ENCODE data around the gene SBF1.
"Not testable (repeated sequence)": the region's sequence is repeated elsewhere in the genome, so short reads cannot be mapped to it uniquely, and the experiment has no call there.

The SBF1 gene

DNA sequence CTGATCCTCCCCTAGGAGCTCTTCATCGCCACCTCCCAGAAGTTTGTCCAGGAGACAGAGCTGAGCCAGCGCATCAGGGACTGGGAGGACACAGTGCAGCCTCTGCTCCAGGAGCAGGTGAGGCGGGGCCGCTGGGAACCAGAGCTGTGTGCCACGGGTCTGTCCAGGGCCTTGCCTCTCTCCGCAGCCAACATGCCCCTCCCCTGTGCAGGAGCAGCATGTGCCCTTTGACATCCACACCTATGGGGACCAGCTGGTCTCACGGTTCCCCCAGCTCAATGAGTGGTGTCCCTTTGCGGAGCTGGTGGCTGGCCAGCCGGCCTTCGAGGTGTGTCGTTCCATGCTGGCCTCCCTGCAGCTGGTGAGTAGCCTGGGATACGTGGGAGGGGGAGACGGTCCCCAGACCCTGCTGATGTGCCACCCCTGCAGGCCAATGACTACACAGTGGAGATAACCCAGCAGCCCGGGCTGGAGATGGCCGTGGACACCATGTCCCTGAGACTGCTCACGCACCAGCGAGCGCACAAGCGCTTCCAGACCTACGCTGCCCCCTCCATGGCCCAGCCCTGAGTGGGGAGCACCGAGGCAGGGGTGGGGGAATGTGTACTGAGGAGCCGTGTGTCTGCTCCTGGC, 48.1 kb upstream of the SBF1 start:
- peaks cover 4% of the 10 kb centered on the region for H3K4me1 ChIP-seq (ENCODE audit: low read depth, poor library complexity, severe bottlenecking)
- H3K36me3 ChIP-seq (ENCODE audit: insufficient read depth): no peaks in the 10 kb centered on the region
- H3K27me3 ChIP-seq (ENCODE audit: insufficient read depth, low read depth): no peaks in the 10 kb centered on the region
- no peaks in the 10 kb centered on the region for H4K20me1 ChIP-seq (ENCODE audit: insufficient read depth)
- no peak overlapping the region for H3K4me3 ChIP-seq (IDR thresholded peaks at IDR 0.05; ENCODE audit: insufficient read depth, low read depth, low read length)
- no peak overlapping the region for H3K4me2 ChIP-seq
- H3K9ac ChIP-seq: no peak overlapping the region
- H2AFZ ChIP-seq (ENCODE audit: low read depth): no peak overlapping the region
- TF ChIP-seq, protein P1, sequence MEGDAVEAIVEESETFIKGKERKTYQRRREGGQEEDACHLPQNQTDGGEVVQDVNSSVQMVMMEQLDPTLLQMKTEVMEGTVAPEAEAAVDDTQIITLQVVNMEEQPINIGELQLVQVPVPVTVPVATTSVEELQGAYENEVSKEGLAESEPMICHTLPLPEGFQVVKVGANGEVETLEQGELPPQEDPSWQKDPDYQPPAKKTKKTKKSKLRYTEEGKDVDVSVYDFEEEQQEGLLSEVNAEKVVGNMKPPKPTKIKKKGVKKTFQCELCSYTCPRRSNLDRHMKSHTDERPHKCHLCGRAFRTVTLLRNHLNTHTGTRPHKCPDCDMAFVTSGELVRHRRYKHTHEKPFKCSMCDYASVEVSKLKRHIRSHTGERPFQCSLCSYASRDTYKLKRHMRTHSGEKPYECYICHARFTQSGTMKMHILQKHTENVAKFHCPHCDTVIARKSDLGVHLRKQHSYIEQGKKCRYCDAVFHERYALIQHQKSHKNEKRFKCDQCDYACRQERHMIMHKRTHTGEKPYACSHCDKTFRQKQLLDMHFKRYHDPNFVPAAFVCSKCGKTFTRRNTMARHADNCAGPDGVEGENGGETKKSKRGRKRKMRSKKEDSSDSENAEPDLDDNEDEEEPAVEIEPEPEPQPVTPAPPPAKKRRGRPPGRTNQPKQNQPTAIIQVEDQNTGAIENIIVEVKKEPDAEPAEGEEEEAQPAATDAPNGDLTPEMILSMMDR (conservative IDR thresholded peaks at IDR 0.05; ENCODE audit: low read depth, low read length): no peak
- no peak overlapping the region for H3K27ac ChIP-seq
- H3K79me2 ChIP-seq (ENCODE audit: insufficient read depth, low read depth): peaks cover 8% of the 10 kb centered on the region; the same call in 1 of the 2 replicates

DNA sequence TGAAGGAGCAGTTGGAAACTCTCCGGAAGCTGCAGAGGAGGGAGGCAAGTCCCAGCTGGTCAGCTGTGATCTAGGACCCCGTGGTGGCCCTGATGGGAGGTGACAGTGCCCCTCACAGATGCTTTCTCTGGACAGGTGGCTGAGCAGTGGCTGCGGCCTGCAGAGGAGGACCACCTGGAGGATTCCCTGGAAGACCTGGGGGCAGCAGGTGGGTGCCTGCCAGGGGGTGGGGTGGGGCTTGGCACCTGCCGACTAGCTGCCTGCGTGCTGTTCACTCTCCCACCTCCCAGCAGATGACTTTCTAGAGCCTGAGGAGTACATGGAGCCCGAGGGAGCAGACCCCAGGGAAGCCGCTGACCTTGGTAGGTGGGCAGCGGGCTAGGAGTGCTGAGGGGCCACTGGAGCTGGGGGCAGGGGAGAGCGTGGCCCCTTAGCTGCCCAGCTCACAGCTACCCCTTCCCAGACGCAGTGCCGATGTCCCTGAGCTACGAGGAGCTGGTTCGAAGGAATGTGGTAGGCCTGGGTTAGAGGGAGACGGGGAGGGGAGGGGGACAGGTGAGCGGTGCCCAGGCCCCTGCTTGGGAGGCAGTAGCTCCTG, 47.5 kb upstream of the SBF1 start:
- no peak overlapping the region for H2AFZ ChIP-seq (ENCODE audit: low read depth)
- H3K4me1 ChIP-seq (ENCODE audit: low read depth, poor library complexity, severe bottlenecking): peaks cover 4% of the 10 kb centered on the region
- peaks cover 8% of the 10 kb centered on the region; the same call in 1 of the 2 replicates for H3K79me2 ChIP-seq (ENCODE audit: insufficient read depth, low read depth)
- TF ChIP-seq, protein P1 (conservative IDR thresholded peaks at IDR 0.05; ENCODE audit: low read depth, low read length): no peak
- H3K27me3 ChIP-seq (ENCODE audit: insufficient read depth, low read depth): no peaks in the 10 kb centered on the region
- no peak overlapping the region for H3K9ac ChIP-seq
- H3K4me3 ChIP-seq (IDR thresholded peaks at IDR 0.05; ENCODE audit: insufficient read depth, low read depth, low read length): no peak overlapping the region
- no peaks in the 10 kb centered on the region for H4K20me1 ChIP-seq (ENCODE audit: insufficient read depth)
- no peaks in the 10 kb centered on the region for H3K36me3 ChIP-seq (ENCODE audit: insufficient read depth)
- H3K27ac ChIP-seq: no peak overlapping the region
- H3K4me2 ChIP-seq: no peak overlapping the region

DNA sequence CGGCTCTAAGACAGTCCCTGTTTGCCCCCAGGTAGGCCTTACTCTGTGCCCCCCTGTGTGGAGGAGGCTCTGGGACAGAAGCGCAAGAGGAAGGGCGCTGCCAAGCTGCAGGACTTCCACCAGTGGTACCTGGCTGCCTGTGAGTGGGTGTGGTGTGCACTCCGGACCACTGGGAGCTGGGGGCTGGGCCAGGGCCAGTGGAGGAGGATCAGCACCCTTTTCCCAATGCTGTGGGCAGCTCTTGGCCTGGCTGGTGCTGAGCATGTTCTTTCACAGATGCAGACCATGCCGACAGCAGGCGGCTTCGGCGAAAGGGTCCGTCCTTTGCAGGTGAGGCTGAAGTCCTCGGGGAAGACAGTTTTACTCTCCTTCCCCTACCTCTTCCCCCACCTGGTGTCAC, 46.9 kb upstream of the SBF1 start:
- no peaks in the 10 kb centered on the region for H3K27me3 ChIP-seq (ENCODE audit: insufficient read depth, low read depth)
- no peak overlapping the region for H2AFZ ChIP-seq (ENCODE audit: low read depth)
- H4K20me1 ChIP-seq (ENCODE audit: insufficient read depth): no peaks in the 10 kb centered on the region
- TF ChIP-seq, protein P1 (conservative IDR thresholded peaks at IDR 0.05; ENCODE audit: low read depth, low read length): no peak
- no peak overlapping the region for H3K4me2 ChIP-seq
- no peaks in the 10 kb centered on the region for H3K4me1 ChIP-seq (ENCODE audit: low read depth, poor library complexity, severe bottlenecking)
- H3K4me3 ChIP-seq (IDR thresholded peaks at IDR 0.05; ENCODE audit: insufficient read depth, low read depth, low read length): no peak overlapping the region
- H3K79me2 ChIP-seq (ENCODE audit: insufficient read depth, low read depth): peaks cover 8% of the 10 kb centered on the region; the same call in 1 of the 2 replicates
- H3K27ac ChIP-seq: no peak overlapping the region
- no peaks in the 10 kb centered on the region for H3K36me3 ChIP-seq (ENCODE audit: insufficient read depth)
- H3K9ac ChIP-seq: no peak overlapping the region

DNA sequence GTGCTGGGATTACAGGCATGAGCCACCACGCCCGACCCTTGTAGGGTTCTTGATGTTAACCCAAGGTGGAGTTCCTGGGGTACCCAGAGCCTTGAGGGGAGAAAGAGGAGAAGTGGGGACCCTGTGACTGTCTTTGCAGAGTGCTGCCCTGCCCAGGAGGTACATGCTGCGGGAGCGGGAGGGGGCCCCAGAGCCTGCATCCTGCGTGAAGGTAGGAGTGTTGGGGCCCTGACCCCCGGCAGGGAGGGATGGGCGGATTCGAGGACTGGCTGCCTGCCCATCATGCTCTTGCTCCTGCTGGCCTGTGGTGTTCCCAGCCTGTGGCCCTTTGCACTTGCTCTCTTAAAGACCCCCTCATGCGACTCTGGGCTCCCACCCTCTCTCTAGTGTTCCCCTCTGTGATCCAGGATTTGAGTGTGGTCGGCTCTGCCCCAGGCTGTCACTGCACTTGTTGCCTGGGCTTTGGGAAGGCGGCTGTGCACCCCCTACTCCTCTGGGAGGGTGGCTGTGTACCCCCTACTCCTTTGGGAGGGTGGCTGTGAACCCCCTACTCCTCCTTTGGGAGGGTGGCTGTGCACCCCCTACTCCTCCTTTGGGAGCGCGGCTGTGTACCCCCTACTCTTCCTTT, 46.1 kb upstream of the SBF1 start:
- no peaks in the 10 kb centered on the region for H4K20me1 ChIP-seq (ENCODE audit: insufficient read depth)
- TF ChIP-seq, protein P1 (conservative IDR thresholded peaks at IDR 0.05; ENCODE audit: low read depth, low read length): no peak
- H3K4me3 ChIP-seq (IDR thresholded peaks at IDR 0.05; ENCODE audit: insufficient read depth, low read depth, low read length): no peak overlapping the region
- H3K27me3 ChIP-seq (ENCODE audit: insufficient read depth, low read depth): no peaks in the 10 kb centered on the region
- H3K27ac ChIP-seq: no peak overlapping the region
- peaks cover 8% of the 10 kb centered on the region; the same call in 1 of the 2 replicates for H3K79me2 ChIP-seq (ENCODE audit: insufficient read depth, low read depth)
- H3K4me2 ChIP-seq: no peak overlapping the region
- no peaks in the 10 kb centered on the region for H3K4me1 ChIP-seq (ENCODE audit: low read depth, poor library complexity, severe bottlenecking)
- H3K9ac ChIP-seq: no peak overlapping the region
- H3K36me3 ChIP-seq (ENCODE audit: insufficient read depth): no peaks in the 10 kb centered on the region
- H2AFZ ChIP-seq (ENCODE audit: low read depth): no peak overlapping the region

DNA sequence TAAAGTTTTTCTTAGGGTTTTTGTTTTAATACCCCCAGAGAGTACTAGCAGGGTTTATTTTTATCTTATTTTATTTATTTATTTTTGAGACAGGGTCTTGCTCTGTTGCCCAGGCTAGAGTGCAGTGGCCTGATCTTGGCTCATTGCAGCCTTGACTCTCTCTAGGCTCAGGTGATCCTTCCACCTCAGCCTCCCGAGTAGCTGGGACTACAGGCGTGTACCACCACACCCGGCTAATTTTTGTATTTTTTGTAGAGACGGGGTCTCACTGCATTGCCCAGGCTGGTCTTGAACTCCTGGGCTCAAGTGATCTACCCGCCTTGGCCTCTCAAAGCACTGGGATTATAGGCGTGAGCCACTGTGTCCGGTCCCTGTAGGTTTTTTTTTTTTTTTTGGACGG, 45.3 kb upstream of the SBF1 start:
- H3K27ac ChIP-seq; H3K79me2 ChIP-seq (ENCODE audit: insufficient read depth, low read depth); H4K20me1 ChIP-seq (ENCODE audit: insufficient read depth); H3K27me3 ChIP-seq (ENCODE audit: insufficient read depth, low read depth); H3K36me3 ChIP-seq (ENCODE audit: insufficient read depth); H3K9ac ChIP-seq; H3K4me2 ChIP-seq; H2AFZ ChIP-seq (ENCODE audit: low read depth); H3K4me1 ChIP-seq (ENCODE audit: low read depth, poor library complexity, severe bottlenecking); H3K4me3 ChIP-seq (IDR thresholded peaks at IDR 0.05; ENCODE audit: insufficient read depth, low read depth, low read length): not testable (repeated sequence)

Measured in KMS-11 (cell line).